Activated naive CD4-positive, alpha-beta T cell treated with anti-CD3 and anti-CD28 coated beads, Interleukin-2, amount 10 ng/mL, durations not matched to agents 7 days and 5 days (primary cell): ENCODE measurements around the gene KCNN3.

ENCODE experiments used
- CTCF ChIA-PET: fragments of 350-600 bp; sonication (Branson Sonifier 250); formaldehyde crosslinking; loops from one replicate; lab custom pipeline; 2021; ENCODE audit warnings: antibody characterized with exemption; lab: Charles Lee
- DNase-seq: peaks from one replicate; pipeline ENCODE4 v3.0.0-alpha.2; 2020
- H3K27ac Mint-ChIP-seq: one replicate; pipeline ENCODE4 v1.8.0; 2021; ENCODE audit warnings: mild to moderate bottlenecking, moderate library complexity, mixed read lengths
- H3K27me3 Mint-ChIP-seq: one replicate; pipeline ENCODE4 v1.8.0; 2021; ENCODE audit warnings: mild to moderate bottlenecking, mixed read lengths
- H3K36me3 Mint-ChIP-seq: one replicate; pipeline ENCODE4 v1.8.0; 2021; ENCODE audit warnings: mixed read lengths
- H3K4me1 Mint-ChIP-seq: one replicate; pipeline ENCODE4 v1.8.0; 2021; ENCODE audit warnings: mixed read lengths
- H3K4me3 Mint-ChIP-seq: one replicate; pipeline ENCODE4 v1.8.0; 2021; ENCODE audit warnings: mild to moderate bottlenecking, moderate library complexity, mixed read lengths
- H3K9me3 Mint-ChIP-seq: one replicate; pipeline ENCODE4 v1.8.0; 2021; ENCODE audit warnings: mixed read lengths

KCNN3 gene

GRCh38 chr1:154788110-154788870, 81.8 kb downstream of the KCNN3 start:
- H3K27me3 Mint-ChIP-seq = peaks cover 10% of the 10 kb centered on the region
- H3K4me3 Mint-ChIP-seq = no peak overlapping the region
- CTCF ChIA-PET = interaction anchor here (1.3 to 1.7 kb wide), 2 partner anchors 23 to 118 kb away, joined by 3 to 6 read pairs; no protein-coding TSS in a partner anchor
- no peak for DNase-seq
- H3K36me3 Mint-ChIP-seq = peaks cover 3% of the 10 kb centered on the region
- no peak overlapping the region for H3K27ac Mint-ChIP-seq
- no peaks in the 10 kb centered on the region for H3K9me3 Mint-ChIP-seq
- peaks cover 75% of the 10 kb centered on the region for H3K4me1 Mint-ChIP-seq

- Mint-ChIP-seq H3K27ac (peak overlapping the region; percentile 51), H3K27me3 (peaks cover 3% of the 10 kb centered on the region), H3K4me3 (no peak overlapping the region), H3K9me3 (no peaks in the 10 kb centered on the region), H3K4me1 (peaks cover 65% of the 10 kb centered on the region), H3K36me3 (peaks cover 3% of the 10 kb centered on the region)
- DNase-seq = no peak
- CTCF ChIA-PET = no interaction called here
Observed at GRCh38 chr1:154786804-154787570, 83.1 kb downstream of the KCNN3 start.

GRCh38 chr1:154784924-154785531, 85.1 kb downstream of the KCNN3 start:
- Mint-ChIP-seq H3K9me3 (no peaks in the 10 kb centered on the region), H3K27ac (peak overlapping the region; percentile 99), H3K4me3 (peak overlapping the region; percentile 1), H3K4me1 (peaks cover 50% of the 10 kb centered on the region), H3K27me3 (no peaks in the 10 kb centered on the region), H3K36me3 (peaks cover 3% of the 10 kb centered on the region)
- CTCF ChIA-PET = interaction anchor here (1.4 kb wide), 1 partner anchor 115 kb away, joined by 6 read pairs; no protein-coding TSS in a partner anchor
- DNase-seq = peak; percentile 73

- H3K4me3 Mint-ChIP-seq = peak overlapping the region; percentile 1
Observed at GRCh38 chr1:154784416-154784815, 85.7 kb downstream of the KCNN3 start.

GRCh38 chr1:154783976-154784375, 86.1 kb downstream of the KCNN3 start:
- no peak for DNase-seq
- Mint-ChIP-seq H3K27ac (peak overlapping the region; percentile 99), H3K4me3 (peak overlapping the region; percentile 1), H3K9me3 (peaks cover 3% of the 10 kb centered on the region), H3K36me3 (peaks cover 4% of the 10 kb centered on the region), H3K4me1 (peaks cover 42% of the 10 kb centered on the region), H3K27me3 (no peaks in the 10 kb centered on the region)
- CTCF ChIA-PET = interaction anchor here (0.5 to 1.2 kb wide), 3 partner anchors 22 to 115 kb away, joined by 3 read pairs; no protein-coding TSS in a partner anchor

More at GRCh38 chr1:154784416-154784815, 85.7 kb downstream of the KCNN3 start:
- peak overlapping the region; percentile 99 for H3K27ac Mint-ChIP-seq
- H3K4me1 Mint-ChIP-seq = peaks cover 47% of the 10 kb centered on the region
- CTCF ChIA-PET = interaction anchor here (1.0 to 1.4 kb wide), 3 partner anchors 22 to 115 kb away, joined by 3 to 6 read pairs (median 3); no protein-coding TSS in a partner anchor
- peaks cover 4% of the 10 kb centered on the region for H3K36me3 Mint-ChIP-seq
- no peaks in the 10 kb centered on the region for H3K27me3 Mint-ChIP-seq
- H3K9me3 Mint-ChIP-seq = peaks cover under 1% of the 10 kb centered on the region
- DNase-seq = no peak

- peaks cover 4% of the 10 kb centered on the region for H3K36me3 Mint-ChIP-seq
- H3K9me3 Mint-ChIP-seq = peaks cover 7% of the 10 kb centered on the region
- CTCF ChIA-PET = no interaction called here
- DNase-seq = no peak
- H3K27me3 Mint-ChIP-seq = peaks cover 14% of the 10 kb centered on the region
- peaks cover 28% of the 10 kb centered on the region for H3K4me1 Mint-ChIP-seq
- no peak overlapping the region for H3K4me3 Mint-ChIP-seq
- no peak overlapping the region for H3K27ac Mint-ChIP-seq
Observed at GRCh38 chr1:154780541-154780940, 89.5 kb downstream of the KCNN3 start.

- H3K4me1 Mint-ChIP-seq = peaks cover 20% of the 10 kb centered on the region
- DNase-seq = no peak
Observed at GRCh38 chr1:154779551-154780189, 90.4 kb downstream of the KCNN3 start.

GRCh38 chr1:154778944-154779343, 91.1 kb downstream of the KCNN3 start:
- H3K27ac Mint-ChIP-seq = no peak overlapping the region
- CTCF ChIA-PET = no interaction called here
- no peak overlapping the region for H3K4me3 Mint-ChIP-seq

More at GRCh38 chr1:154779551-154780189, 90.4 kb downstream of the KCNN3 start:
- Mint-ChIP-seq H3K27me3 (peaks cover 14% of the 10 kb centered on the region), H3K9me3 (peaks cover 7% of the 10 kb centered on the region), H3K27ac (no peak overlapping the region), H3K36me3 (peaks cover 4% of the 10 kb centered on the region), H3K4me3 (no peak overlapping the region)
- CTCF ChIA-PET = interaction anchor here (0.6 kb wide), 1 partner anchor 12 kb away, joined by 3 read pairs; no protein-coding TSS in a partner anchor

GRCh38 chr1:154778275-154778674, 91.8 kb downstream of the KCNN3 start:
- no peak for DNase-seq
- peaks cover 6% of the 10 kb centered on the region for H3K4me1 Mint-ChIP-seq
- no peak overlapping the region for H3K4me3 Mint-ChIP-seq
- H3K36me3 Mint-ChIP-seq = peaks cover 1% of the 10 kb centered on the region
- H3K27me3 Mint-ChIP-seq = peaks cover 14% of the 10 kb centered on the region
- no peak overlapping the region for H3K27ac Mint-ChIP-seq
- peaks cover 7% of the 10 kb centered on the region for H3K9me3 Mint-ChIP-seq
- CTCF ChIA-PET = no interaction called here

More at GRCh38 chr1:154778944-154779343, 91.1 kb downstream of the KCNN3 start:
- H3K36me3 Mint-ChIP-seq = peaks cover 1% of the 10 kb centered on the region
- peaks cover 7% of the 10 kb centered on the region for H3K9me3 Mint-ChIP-seq
- H3K27me3 Mint-ChIP-seq = peaks cover 14% of the 10 kb centered on the region
- DNase-seq = no peak
- H3K4me1 Mint-ChIP-seq = peaks cover 12% of the 10 kb centered on the region

GRCh38 chr1:154777781-154778180, 92.3 kb downstream of the KCNN3 start:
- no peak overlapping the region for H3K27ac Mint-ChIP-seq
- CTCF ChIA-PET = no interaction called here

GRCh38 chr1:154777154-154777553, 92.9 kb downstream of the KCNN3 start:
- CTCF ChIA-PET = no interaction called here
- Mint-ChIP-seq H3K36me3 (peaks cover 1% of the 10 kb centered on the region), H3K9me3 (peaks cover 7% of the 10 kb centered on the region), H3K27me3 (peaks cover 16% of the 10 kb centered on the region), H3K4me1 (peaks cover 4% of the 10 kb centered on the region), H3K4me3 (no peak overlapping the region), H3K27ac (no peak overlapping the region)
- no peak for DNase-seq

More at GRCh38 chr1:154777781-154778180, 92.3 kb downstream of the KCNN3 start:
- H3K4me3 Mint-ChIP-seq = no peak overlapping the region
- no peak for DNase-seq
- H3K36me3 Mint-ChIP-seq = peaks cover 1% of the 10 kb centered on the region
- peaks cover 4% of the 10 kb centered on the region for H3K4me1 Mint-ChIP-seq
- peaks cover 7% of the 10 kb centered on the region for H3K9me3 Mint-ChIP-seq
- H3K27me3 Mint-ChIP-seq = peaks cover 14% of the 10 kb centered on the region

- DNase-seq = no peak
- Mint-ChIP-seq H3K4me1 (no peaks in the 10 kb centered on the region), H3K27me3 (peaks cover 22% of the 10 kb centered on the region), H3K36me3 (peaks cover 1% of the 10 kb centered on the region), H3K9me3 (peaks cover 7% of the 10 kb centered on the region), H3K4me3 (no peak overlapping the region), H3K27ac (no peak overlapping the region)
- CTCF ChIA-PET = interaction anchor here (0.8 to 2.1 kb wide), 3 partner anchors 10 to 103 kb away, joined by 3 to 6 read pairs (median 4); no protein-coding TSS in a partner anchor
Observed at GRCh38 chr1:154775621-154776605, 94.2 kb downstream of the KCNN3 start.
